Measurements from ENCODE around the gene OR4K17. TPM values are rescaled to one million over a fixed set of nuclear protein-coding genes. Genes with fewer than 3 reads are reported as not detected.

OR4K17 gene, protein sequence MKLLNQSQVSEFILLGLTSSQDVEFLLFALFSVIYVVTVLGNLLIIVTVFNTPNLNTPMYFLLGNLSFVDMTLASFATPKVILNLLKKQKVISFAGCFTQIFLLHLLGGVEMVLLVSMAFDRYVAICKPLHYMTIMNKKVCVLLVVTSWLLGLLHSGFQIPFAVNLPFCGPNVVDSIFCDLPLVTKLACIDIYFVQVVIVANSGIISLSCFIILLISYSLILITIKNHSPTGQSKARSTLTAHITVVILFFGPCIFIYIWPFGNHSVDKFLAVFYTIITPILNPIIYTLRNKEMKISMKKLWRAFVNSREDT
- total RNA-seq, result not detected in 2 replicates

DNA sequence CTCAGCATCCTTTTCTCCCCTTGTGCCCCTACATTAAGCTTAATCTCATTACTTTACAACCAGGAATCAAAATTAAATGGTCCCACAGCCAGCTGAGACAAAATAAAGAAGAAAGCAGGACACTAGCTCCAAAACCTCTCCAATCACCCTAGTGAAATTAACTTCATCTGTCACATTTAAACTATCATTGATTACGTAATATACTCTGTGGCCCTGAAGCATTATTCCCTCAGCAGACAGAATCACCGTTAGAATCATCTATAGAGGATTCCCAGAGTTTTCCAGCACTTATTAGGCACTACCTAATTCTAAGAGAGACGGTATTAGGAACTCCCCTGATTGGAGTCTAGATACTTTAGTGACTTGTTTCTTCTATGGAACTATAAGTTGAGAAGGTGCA lies at the start of gene OR4K17:
TSS of gene OR4K17 (plus strand) at position 302 of the 400 bp plus-strand sequence. CDS start 6,761 bp downstream, outside the sequence.

DNA sequence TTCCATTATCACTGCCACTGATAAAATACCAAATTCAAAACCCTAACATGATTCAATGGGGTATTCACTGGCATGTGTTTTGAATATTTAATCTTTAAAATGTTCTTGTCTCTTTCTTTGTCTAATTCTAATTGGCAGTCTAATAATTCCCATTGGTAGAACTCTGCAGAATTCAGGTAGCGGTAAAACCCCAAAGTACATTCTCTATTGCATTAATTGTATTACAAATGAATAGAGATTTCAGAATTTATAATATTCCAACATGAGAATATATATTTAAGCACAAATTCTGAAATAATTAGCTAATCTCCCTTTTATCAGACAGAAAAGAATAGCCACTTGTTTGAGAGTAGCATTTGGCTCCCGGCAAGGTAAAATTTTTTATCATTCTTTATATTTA lies 28.0 kb downstream of the OR4K17 start, which contains the start of gene OR4N5:
TSS of gene OR4N5 (plus strand) at position 301 of the 400 bp plus-strand sequence. CDS start 4,916 bp downstream, outside the sequence.

Other genes with a start within 250 kb of the OR4K17 start
- gene OR4K2, start 235.6 kb upstream of the OR4K17 start, total RNA-seq, result not detected in 2 replicates
- gene OR4K5, start 190.1 kb upstream of the OR4K17 start, total RNA-seq, result not detected in 2 replicates
- not detected in 2 replicates for gene OR4K1, start 179.8 kb upstream of the OR4K17 start, total RNA-seq
- not detected in 2 replicates for gene OR4K15, start 135.1 kb upstream of the OR4K17 start, total RNA-seq
- gene OR4Q2, start 108.6 kb upstream of the OR4K17 start, total RNA-seq, result not detected in 2 replicates
- not detected in 2 replicates for gene OR4K14, start 91.4 kb upstream of the OR4K17 start, total RNA-seq
- not detected in 2 replicates for gene OR4K13, start 74.7 kb upstream of the OR4K17 start, total RNA-seq
- not detected in 2 replicates for gene OR4L1, start 50.7 kb upstream of the OR4K17 start, total RNA-seq
- not detected in 2 replicates for gene OR4N5, start 28.1 kb downstream of the OR4K17 start, total RNA-seq
- gene OR11G2, start 80.2 kb downstream of the OR4K17 start, total RNA-seq, result not detected in 2 replicates
- not detected in 2 replicates for gene OR11H6, start 113.0 kb downstream of the OR4K17 start, total RNA-seq
- gene OR11H7, start 118.2 kb downstream of the OR4K17 start, total RNA-seq, result not detected in 2 replicates
- not detected in 2 replicates for gene OR11H4, start 128.5 kb downstream of the OR4K17 start, total RNA-seq
- 16.2 and 17.1 TPM in 2 replicates for gene TTC5, start 195.2 kb downstream of the OR4K17 start, total RNA-seq
- 34.1 and 36.6 TPM in 2 replicates for gene CCNB1IP1, start 222.5 kb downstream of the OR4K17 start, total RNA-seq
- gene PARP2, start 232.9 kb downstream of the OR4K17 start, total RNA-seq, result 6.3 and 6.9 TPM in 2 replicates